Colon (tissue), 2 donors: ENCODE results near the gene CR1.
A peak's percentile ranks its signal among the peaks of the same experiment; 100 is the strongest.
"Not testable (repeated sequence)": the region's sequence is repeated elsewhere in the genome, so short reads cannot be mapped to it uniquely, and the experiment has no call there.

Experiments
- FAIRE-seq: peaks from 2 replicates; lab custom pipeline; 2012; peaks lifted over from hg19 to GRCh38; lab: Jason Lieb, UNC
- donor health status: control.
- donor health status: control.

CR1 gene

GRCh38 chr1:207504438-207504837, 8.5 kb downstream of the CR1 start:
- no peak for FAIRE-seq

- FAIRE-seq: no peak
These were observed 14.5 kb downstream of the CR1 start for GRCh38 chr1:207510444-207510843.

DNA sequence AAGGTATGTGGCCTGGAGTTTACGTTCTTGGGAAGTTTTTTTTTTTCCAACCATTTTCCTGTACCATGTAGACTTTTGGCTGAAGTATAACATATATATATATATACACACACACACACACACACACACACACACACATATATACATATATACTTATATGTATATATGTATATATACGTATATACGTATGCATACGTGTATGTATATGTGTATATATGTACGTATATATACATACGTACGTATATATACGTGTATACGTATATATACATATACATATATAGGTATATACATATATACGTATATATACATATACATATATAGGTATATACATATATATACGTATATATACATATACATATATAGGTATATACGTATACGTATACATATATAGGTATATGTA, 18.9 kb downstream of the CR1 start:
- FAIRE-seq: peak; percentile 71

- FAIRE-seq: no peak
These were observed 20.8 kb downstream of the CR1 start for GRCh38 chr1:207516729-207517128.

DNA sequence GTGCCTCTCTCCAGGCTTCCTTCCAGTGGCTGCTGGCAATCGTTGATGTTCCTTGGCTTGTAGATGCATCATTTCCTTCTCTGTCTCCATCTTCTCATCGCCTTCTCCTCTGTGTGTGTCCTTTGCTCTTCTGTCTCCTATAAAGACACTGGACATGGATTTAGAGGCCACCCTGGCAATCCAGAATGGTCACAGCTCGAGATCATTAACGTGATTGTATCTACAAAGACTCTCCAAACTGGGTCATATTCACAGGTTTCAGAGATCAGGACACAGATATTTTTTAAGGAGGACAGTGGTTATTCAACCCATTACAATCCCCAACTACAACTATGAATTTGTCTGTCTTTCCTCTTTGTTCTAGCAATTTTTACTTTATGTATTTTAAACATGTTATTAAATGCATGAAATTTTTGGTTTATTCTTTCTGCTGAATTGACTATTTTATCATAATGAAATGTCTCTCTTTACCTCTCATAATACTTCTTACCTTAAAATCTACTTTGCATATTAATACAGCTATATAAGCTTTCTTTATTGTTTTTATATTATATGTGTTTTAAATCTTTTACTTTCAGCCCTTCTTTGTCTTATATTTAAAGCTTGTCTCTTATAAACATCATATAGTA, 22.8 kb downstream of the CR1 start:
- FAIRE-seq: peak; percentile 79

- FAIRE-seq: no peak
These were observed 23.8 kb downstream of the CR1 start for GRCh38 chr1:207519505-207520399.

- not testable (repeated sequence) for FAIRE-seq
These were observed 24.7 kb downstream of the CR1 start for GRCh38 chr1:207520400-207521345.

DNA sequence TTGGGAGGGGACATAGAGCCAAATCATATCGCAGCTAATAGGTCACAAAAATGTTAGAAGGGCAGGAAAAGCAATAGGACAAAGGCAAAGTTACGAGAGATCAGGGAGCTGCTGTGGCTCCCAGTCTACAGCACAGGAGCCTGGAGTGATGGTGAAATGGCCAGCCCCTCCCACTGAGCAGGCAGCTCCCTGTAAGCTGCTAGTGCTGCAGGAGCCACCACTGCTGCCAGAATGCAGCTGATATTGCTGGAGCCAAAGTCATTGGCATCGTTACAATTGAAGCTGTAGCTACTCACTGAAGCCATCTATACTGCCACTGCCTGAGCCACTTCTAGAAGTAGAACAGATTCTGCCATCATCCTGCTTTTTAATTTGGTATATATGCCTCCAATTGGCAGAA, 29.3 kb downstream of the CR1 start:
- not testable (repeated sequence) for FAIRE-seq

- FAIRE-seq: not testable (repeated sequence)
These were observed 32.4 kb downstream of the CR1 start for GRCh38 chr1:207528401-207528800.

DNA sequence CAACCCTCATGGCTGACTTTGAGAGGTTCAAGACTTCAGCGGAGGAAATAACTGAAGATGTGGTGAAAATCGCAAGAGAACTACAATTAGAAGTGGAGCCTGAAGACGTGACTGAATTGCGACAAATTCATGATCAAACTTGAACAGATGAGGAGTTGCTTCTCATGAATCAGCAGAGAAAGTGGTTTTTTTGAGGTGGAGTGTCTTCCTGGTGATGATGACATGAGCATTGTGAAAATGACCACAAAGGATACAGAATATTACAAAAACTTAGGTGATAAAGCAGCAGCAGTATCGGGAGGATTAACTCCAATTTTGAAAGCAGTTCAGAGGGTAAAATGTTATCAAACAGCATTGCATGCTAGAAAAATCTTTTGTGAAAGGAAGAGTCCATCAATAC, 40.3 kb downstream of the CR1 start:
- not testable (repeated sequence) for FAIRE-seq

- FAIRE-seq: not testable (repeated sequence)
These were observed 50.9 kb downstream of the CR1 start for GRCh38 chr1:207546677-207547357.

GRCh38 chr1:207554823-207555222, 58.9 kb downstream of the CR1 start:
- FAIRE-seq: not testable (repeated sequence)

DNA sequence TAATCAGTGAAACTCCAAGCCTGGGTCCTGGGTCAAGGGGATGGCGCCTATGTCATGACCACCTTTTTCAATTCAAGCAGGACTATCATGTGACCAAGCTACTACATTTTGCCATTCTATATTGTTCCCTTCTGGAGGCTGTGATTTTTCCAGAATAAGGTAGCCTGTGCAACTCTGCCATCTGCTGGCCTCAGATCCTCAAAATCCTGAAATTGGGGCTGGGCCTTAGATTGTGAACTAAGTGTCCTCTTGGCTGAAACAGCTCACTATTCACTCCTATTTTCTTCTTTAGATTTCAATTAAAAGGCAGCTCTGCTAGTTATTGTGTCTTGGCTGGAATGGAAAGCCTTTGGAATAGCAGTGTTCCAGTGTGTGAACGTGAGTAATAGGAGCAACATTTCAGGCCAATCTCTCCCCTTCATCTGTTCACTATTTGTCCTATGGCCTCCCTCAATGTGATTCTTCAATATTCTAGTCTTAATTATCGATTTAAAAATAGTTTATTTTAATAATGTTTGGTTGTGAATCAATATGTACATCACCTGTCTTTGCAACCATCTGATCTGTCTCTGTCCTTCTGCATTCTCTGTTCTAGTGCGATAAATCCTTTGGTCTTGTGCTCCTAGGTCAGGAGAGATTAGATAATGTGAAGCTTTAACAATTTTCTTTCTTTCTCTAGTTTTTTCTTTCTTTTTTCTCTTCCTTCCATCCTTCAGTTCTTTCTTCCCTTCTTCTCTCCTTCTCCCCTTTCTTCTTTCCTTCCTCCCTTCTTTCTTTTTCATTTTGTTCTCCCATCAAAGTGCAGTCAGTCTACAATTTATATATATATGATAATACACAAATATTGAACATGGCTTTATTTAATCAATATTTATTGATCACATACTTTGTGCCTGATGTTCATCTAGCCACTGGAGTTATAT, 69.8 kb downstream of the CR1 start:
- FAIRE-seq: no peak

DNA sequence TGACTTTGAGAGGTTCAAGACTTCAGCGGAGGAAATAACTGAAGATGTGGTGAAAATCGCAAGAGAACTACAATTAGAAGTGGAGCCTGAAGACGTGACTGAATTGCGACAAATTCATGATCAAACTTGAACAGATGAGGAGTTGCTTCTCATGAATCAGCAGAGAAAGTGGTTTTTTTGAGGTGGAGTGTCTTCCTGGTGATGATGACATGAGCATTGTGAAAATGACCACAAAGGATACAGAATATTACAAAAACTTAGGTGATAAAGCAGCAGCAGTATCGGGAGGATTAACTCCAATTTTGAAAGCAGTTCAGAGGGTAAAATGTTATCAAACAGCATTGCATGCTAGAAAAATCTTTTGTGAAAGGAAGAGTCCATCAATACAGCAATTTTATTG, 76.0 kb downstream of the CR1 start:
- FAIRE-seq: not testable (repeated sequence)

- not testable (repeated sequence) for FAIRE-seq
These were observed 77.1 kb downstream of the CR1 start for GRCh38 chr1:207573074-207573473.

- FAIRE-seq: not testable (repeated sequence)
These were observed 79.4 kb downstream of the CR1 start for GRCh38 chr1:207575381-207575780.

DNA sequence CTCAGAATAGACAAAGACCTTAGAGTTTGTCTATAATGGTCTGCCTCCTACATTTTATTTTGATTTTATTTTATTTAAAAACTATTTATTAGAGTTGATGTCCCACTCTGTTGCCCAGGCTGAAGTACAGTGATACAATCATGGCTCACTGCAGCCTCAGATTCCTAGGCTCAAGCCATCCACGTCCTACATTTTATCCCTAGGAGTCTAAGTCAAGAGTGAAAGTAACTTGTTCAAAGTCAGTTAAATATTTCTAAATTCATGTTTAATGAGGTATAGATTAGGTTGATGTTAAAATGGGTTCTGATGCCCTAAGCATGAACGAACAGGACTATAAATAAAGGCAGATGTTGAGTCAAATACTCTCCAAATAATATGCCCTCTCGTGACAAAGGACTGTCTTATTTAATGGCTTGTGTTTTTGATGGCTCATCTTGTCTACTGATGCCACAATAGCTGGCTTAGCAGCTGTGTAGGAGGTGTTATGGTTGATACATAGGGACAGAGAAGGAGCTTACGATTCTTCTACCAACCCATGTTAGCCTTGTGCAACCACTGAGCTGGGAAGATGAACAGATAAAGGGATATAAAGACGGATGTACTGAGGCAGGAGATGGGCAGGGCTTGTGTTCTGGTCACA, 83.0 kb downstream of the CR1 start:
- FAIRE-seq: no peak

GRCh38 chr1:207579436-207579799, 83.5 kb downstream of the CR1 start:
- FAIRE-seq: no peak

- FAIRE-seq: no peak
These were observed 85.7 kb downstream of the CR1 start for GRCh38 chr1:207581496-207582153.

DNA sequence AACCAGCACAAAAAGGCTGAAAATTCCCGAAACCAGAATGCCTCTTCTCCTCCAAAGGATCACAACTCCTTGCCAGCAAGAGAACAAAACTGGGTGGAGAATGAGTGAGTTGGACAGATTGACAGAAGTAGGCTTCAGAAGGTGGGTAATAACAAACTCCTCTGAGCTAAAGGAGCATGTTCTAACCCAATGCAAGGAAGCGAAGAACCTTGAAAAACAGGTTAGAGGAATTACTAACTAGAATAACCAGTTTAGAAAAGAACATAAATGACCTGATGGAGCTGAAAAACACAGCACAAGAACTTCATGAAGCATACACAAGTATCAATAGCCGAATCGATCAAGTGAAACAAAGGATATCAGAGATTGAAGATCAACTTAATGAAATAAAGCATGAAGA, 93.5 kb downstream of the CR1 start:
- FAIRE-seq: not testable (repeated sequence)
